GM23338 (cell line): ENCODE results near the gene GRID1.

Experiments used
- CTCF ChIP-seq, 2 experiments: fragments of 200-600 bp in 1 of 2; sonication (generic) in 1 of 2; conservative IDR thresholded peaks; 2 replicates each; pipeline versions ENCODE4 v1.5.1 to v1.6.1; 2016 to 2017; ENCODE audit warnings: antibody characterized with exemption in 2 of 2, low read depth in 2 of 2, mild to moderate bottlenecking in 2 of 2, moderate library complexity in 1 of 2
- ETS1 ChIP-seq: IDR thresholded peaks from 2 replicates; pipeline ENCODE4 v1.6.1; 2016; ENCODE audit warnings: antibody characterized with exemption
- EZH2 ChIP-seq: fragments of 200-600 bp; sonication (generic); IDR thresholded peaks from one replicate; pipeline ENCODE4 v1.8.0; 2017; ENCODE audit warnings: antibody characterized with exemption, mild to moderate bottlenecking, low read depth; ENCODE audit not compliant: unreplicated experiment
- EZH2phosphoT487 ChIP-seq: fragments of 200-600 bp; sonication (generic); IDR thresholded peaks from one replicate; pipeline ENCODE4 v1.8.1; 2018; ENCODE audit warnings: antibody characterized with exemption; ENCODE audit not compliant: unreplicated experiment
- POLR2AphosphoS5 ChIP-seq: IDR thresholded peaks from 2 replicates; pipeline ENCODE4 v1.6.1; 2016; ENCODE audit warnings: antibody characterized with exemption, low read depth
- TF ChIP-seq, protein P1 (sequence below): IDR thresholded peaks from one replicate; pipeline ENCODE4 v1.6.1; 2018; ENCODE audit warnings: antibody characterized with exemption; ENCODE audit not compliant: unreplicated experiment
- TF ChIP-seq, protein P2 (sequence below): fragments of 250-450 bp; sonication (Bioruptor Pico); IDR thresholded peaks from 2 replicates; pipeline ENCODE4 v1.5.0; 2020; ENCODE audit warnings: mild to moderate bottlenecking, moderate library complexity

DNA sequence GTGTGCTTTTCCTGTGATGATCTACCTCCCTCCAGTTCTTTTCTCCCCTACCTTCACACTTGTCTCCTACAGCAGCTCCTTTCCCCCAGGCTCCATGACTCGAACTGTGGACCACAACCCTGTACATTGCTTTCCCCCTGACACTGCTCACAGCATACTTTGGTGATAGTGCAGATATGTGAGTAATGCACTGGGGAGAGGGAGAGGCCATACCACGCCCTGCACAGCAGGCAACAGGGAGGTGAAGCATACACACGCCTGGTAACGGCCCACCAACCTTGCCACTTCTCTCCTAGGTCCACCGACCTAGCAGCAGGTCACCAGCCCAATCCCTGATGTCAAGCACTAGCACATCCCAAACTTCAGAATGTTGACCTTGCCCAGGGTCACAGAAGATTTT lies 238.2 kb downstream of the GRID1 start:
- no peak for TF ChIP-seq CTCF (conservative IDR thresholded peaks at IDR 0.05; ENCODE audit: low read depth in 2 of 2)
- no peak for TF ChIP-seq POLR2AphosphoS5
- no peak for TF ChIP-seq EZH2phosphoT487
- TF ChIP-seq EZH2, result no peak
- no peak for TF ChIP-seq ETS1
- TF ChIP-seq, protein P1, sequence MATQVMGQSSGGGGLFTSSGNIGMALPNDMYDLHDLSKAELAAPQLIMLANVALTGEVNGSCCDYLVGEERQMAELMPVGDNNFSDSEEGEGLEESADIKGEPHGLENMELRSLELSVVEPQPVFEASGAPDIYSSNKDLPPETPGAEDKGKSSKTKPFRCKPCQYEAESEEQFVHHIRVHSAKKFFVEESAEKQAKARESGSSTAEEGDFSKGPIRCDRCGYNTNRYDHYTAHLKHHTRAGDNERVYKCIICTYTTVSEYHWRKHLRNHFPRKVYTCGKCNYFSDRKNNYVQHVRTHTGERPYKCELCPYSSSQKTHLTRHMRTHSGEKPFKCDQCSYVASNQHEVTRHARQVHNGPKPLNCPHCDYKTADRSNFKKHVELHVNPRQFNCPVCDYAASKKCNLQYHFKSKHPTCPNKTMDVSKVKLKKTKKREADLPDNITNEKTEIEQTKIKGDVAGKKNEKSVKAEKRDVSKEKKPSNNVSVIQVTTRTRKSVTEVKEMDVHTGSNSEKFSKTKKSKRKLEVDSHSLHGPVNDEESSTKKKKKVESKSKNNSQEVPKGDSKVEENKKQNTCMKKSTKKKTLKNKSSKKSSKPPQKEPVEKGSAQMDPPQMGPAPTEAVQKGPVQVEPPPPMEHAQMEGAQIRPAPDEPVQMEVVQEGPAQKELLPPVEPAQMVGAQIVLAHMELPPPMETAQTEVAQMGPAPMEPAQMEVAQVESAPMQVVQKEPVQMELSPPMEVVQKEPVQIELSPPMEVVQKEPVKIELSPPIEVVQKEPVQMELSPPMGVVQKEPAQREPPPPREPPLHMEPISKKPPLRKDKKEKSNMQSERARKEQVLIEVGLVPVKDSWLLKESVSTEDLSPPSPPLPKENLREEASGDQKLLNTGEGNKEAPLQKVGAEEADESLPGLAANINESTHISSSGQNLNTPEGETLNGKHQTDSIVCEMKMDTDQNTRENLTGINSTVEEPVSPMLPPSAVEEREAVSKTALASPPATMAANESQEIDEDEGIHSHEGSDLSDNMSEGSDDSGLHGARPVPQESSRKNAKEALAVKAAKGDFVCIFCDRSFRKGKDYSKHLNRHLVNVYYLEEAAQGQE, result no peak
- TF ChIP-seq, protein P2, sequence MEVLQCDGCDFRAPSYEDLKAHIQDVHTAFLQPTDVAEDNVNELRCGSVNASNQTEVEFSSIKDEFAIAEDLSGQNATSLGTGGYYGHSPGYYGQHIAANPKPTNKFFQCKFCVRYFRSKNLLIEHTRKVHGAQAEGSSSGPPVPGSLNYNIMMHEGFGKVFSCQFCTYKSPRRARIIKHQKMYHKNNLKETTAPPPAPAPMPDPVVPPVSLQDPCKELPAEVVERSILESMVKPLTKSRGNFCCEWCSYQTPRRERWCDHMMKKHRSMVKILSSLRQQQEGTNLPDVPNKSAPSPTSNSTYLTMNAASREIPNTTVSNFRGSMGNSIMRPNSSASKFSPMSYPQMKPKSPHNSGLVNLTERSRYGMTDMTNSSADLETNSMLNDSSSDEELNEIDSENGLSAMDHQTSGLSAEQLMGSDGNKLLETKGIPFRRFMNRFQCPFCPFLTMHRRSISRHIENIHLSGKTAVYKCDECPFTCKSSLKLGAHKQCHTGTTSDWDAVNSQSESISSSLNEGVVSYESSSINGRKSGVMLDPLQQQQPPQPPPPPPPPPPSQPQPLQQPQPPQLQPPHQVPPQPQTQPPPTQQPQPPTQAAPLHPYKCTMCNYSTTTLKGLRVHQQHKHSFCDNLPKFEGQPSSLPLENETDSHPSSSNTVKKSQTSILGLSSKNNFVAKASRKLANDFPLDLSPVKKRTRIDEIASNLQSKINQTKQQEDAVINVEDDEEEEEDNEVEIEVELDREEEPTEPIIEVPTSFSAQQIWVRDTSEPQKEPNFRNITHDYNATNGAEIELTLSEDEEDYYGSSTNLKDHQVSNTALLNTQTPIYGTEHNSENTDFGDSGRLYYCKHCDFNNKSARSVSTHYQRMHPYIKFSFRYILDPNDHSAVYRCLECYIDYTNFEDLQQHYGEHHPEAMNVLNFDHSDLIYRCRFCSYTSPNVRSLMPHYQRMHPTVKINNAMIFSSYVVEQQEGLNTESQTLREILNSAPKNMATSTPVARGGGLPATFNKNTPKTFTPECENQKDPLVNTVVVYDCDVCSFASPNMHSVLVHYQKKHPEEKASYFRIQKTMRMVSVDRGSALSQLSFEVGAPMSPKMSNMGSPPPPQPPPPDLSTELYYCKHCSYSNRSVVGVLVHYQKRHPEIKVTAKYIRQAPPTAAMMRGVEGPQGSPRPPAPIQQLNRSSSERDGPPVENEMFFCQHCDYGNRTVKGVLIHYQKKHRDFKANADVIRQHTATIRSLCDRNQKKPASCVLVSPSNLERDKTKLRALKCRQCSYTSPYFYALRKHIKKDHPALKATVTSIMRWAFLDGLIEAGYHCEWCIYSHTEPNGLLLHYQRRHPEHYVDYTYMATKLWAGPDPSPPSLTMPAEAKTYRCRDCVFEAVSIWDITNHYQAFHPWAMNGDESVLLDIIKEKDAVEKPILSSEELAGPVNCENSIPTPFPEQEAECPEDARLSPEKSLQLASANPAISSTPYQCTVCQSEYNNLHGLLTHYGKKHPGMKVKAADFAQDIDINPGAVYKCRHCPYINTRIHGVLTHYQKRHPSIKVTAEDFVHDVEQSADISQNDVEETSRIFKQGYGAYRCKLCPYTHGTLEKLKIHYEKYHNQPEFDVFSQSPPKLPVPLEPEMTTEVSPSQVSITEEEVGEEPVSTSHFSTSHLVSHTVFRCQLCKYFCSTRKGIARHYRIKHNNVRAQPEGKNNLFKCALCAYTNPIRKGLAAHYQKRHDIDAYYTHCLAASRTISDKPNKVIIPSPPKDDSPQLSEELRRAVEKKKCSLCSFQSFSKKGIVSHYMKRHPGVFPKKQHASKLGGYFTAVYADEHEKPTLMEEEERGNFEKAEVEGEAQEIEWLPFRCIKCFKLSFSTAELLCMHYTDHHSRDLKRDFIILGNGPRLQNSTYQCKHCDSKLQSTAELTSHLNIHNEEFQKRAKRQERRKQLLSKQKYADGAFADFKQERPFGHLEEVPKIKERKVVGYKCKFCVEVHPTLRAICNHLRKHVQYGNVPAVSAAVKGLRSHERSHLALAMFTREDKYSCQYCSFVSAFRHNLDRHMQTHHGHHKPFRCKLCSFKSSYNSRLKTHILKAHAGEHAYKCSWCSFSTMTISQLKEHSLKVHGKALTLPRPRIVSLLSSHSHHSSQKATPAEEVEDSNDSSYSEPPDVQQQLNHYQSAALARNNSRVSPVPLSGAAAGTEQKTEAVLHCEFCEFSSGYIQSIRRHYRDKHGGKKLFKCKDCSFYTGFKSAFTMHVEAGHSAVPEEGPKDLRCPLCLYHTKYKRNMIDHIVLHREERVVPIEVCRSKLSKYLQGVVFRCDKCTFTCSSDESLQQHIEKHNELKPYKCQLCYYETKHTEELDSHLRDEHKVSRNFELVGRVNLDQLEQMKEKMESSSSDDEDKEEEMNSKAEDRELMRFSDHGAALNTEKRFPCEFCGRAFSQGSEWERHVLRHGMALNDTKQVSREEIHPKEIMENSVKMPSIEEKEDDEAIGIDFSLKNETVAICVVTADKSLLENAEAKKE, result no peak
